HG02885 (cell line): ENCODE results near the gene RYR1.
A peak's percentile ranks its signal among the peaks of the same experiment; 100 is the strongest.
"Not testable (repeated sequence)": the region's sequence is repeated elsewhere in the genome, so short reads cannot be mapped to it uniquely, and the experiment has no call there.

Experiments
- ATAC-seq: cut with Tn5 transposase; IDR thresholded peaks from one replicate; pipeline ENCODE4 v1.9.1; 2021; ENCODE audit warnings: mild to moderate bottlenecking; ENCODE audit not compliant: unreplicated experiment, poor library complexity

Gene RYR1

GRCh38 chr19:38583985-38584305 lies 150.5 kb downstream of the RYR1 start:
- ATAC-seq = no peak

GRCh38 chr19:38587562-38587961 lies 154.1 kb downstream of the RYR1 start:
- ATAC-seq = no peak

- ATAC-seq = no peak
Measured at GRCh38 chr19:38588041-38588440, 154.6 kb downstream of the RYR1 start.

- ATAC-seq = no peak
Measured at GRCh38 chr19:38592940-38593339, 159.4 kb downstream of the RYR1 start.

- no peak for ATAC-seq
Measured at GRCh38 chr19:38596057-38596981, 162.8 kb downstream of the RYR1 start.

- no peak for ATAC-seq
Measured at GRCh38 chr19:38597075-38597474, 163.6 kb downstream of the RYR1 start.

- no peak for ATAC-seq
Measured at GRCh38 chr19:38599722-38600121, 166.2 kb downstream of the RYR1 start.

GRCh38 chr19:38602856-38603255 lies 169.4 kb downstream of the RYR1 start:
- ATAC-seq = not testable (repeated sequence)

GRCh38 chr19:38606131-38606530 lies 172.6 kb downstream of the RYR1 start:
- no peak for ATAC-seq

GRCh38 chr19:38614289-38614688 lies 180.8 kb downstream of the RYR1 start:
- ATAC-seq = no peak

- ATAC-seq = no peak
Measured at GRCh38 chr19:38615007-38615581, 181.6 kb downstream of the RYR1 start.

GRCh38 chr19:38616265-38616664 lies 182.8 kb downstream of the RYR1 start:
- ATAC-seq = no peak

GRCh38 chr19:38617283-38617763 lies 183.8 kb downstream of the RYR1 start:
- ATAC-seq = no peak

- peak; percentile 62 for ATAC-seq
Measured at GRCh38 chr19:38617764-38618589, 184.5 kb downstream of the RYR1 start, which contains the start of gene MAP4K1. Gene MAP4K1, minus strand, starts transcription at chr19:38617953. Its CDS starts 58 bp downstream, at chr19:38617895.

- peak; percentile 62 for ATAC-seq
Measured at GRCh38 chr19:38618590-38619360, 185.3 kb downstream of the RYR1 start, which contains the start of gene EIF3K. Gene EIF3K, plus strand, starts transcription at chr19:38619188. Its CDS starts 81 bp downstream, at chr19:38619269.

- ATAC-seq = no peak
Measured at GRCh38 chr19:38619361-38620174, 186.1 kb downstream of the RYR1 start.

GRCh38 chr19:38624822-38625221 lies 191.3 kb downstream of the RYR1 start:
- ATAC-seq = no peak

- no peak for ATAC-seq
Measured at GRCh38 chr19:38626401-38626800, 192.9 kb downstream of the RYR1 start.

GRCh38 chr19:38629568-38629967 lies 196.1 kb downstream of the RYR1 start:
- ATAC-seq = no peak
